ENCODE data around the gene RGS9. TPM values are rescaled to one million over a fixed set of nuclear protein-coding genes. Genes with fewer than 3 reads are reported as not detected.

RGS9 gene
- total and polyA plus RNA-seq, 2 experiments from 2014 or later, result 12.8 to 29.6 TPM

DNA sequence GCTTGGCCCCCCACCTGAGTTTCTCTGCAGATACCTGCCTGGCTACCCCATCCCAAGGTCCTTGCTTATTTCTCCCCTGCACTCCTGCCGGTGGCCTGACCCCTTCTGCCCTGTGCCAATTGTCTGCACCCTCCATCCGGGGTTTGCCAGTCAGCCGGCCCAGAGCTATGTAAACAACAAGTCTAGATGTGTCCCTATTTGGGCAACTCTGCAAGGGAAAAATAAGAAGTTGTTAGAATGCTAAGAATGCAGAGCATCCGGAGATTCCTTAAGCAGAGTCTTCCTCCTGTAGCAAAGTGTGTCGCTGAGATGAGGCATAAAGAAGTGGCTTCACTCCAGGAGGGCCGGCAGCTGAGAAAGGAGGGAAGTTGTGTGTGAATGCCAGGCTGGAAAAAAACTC lies 46.6 kb downstream of the RGS9 start (continued):
- TF ChIP-seq, protein P1, sequence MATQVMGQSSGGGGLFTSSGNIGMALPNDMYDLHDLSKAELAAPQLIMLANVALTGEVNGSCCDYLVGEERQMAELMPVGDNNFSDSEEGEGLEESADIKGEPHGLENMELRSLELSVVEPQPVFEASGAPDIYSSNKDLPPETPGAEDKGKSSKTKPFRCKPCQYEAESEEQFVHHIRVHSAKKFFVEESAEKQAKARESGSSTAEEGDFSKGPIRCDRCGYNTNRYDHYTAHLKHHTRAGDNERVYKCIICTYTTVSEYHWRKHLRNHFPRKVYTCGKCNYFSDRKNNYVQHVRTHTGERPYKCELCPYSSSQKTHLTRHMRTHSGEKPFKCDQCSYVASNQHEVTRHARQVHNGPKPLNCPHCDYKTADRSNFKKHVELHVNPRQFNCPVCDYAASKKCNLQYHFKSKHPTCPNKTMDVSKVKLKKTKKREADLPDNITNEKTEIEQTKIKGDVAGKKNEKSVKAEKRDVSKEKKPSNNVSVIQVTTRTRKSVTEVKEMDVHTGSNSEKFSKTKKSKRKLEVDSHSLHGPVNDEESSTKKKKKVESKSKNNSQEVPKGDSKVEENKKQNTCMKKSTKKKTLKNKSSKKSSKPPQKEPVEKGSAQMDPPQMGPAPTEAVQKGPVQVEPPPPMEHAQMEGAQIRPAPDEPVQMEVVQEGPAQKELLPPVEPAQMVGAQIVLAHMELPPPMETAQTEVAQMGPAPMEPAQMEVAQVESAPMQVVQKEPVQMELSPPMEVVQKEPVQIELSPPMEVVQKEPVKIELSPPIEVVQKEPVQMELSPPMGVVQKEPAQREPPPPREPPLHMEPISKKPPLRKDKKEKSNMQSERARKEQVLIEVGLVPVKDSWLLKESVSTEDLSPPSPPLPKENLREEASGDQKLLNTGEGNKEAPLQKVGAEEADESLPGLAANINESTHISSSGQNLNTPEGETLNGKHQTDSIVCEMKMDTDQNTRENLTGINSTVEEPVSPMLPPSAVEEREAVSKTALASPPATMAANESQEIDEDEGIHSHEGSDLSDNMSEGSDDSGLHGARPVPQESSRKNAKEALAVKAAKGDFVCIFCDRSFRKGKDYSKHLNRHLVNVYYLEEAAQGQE (IDR thresholded peaks at IDR 0.05; ENCODE audit: unreplicated experiment), result no peak
- TF ChIP-seq, protein P2, sequence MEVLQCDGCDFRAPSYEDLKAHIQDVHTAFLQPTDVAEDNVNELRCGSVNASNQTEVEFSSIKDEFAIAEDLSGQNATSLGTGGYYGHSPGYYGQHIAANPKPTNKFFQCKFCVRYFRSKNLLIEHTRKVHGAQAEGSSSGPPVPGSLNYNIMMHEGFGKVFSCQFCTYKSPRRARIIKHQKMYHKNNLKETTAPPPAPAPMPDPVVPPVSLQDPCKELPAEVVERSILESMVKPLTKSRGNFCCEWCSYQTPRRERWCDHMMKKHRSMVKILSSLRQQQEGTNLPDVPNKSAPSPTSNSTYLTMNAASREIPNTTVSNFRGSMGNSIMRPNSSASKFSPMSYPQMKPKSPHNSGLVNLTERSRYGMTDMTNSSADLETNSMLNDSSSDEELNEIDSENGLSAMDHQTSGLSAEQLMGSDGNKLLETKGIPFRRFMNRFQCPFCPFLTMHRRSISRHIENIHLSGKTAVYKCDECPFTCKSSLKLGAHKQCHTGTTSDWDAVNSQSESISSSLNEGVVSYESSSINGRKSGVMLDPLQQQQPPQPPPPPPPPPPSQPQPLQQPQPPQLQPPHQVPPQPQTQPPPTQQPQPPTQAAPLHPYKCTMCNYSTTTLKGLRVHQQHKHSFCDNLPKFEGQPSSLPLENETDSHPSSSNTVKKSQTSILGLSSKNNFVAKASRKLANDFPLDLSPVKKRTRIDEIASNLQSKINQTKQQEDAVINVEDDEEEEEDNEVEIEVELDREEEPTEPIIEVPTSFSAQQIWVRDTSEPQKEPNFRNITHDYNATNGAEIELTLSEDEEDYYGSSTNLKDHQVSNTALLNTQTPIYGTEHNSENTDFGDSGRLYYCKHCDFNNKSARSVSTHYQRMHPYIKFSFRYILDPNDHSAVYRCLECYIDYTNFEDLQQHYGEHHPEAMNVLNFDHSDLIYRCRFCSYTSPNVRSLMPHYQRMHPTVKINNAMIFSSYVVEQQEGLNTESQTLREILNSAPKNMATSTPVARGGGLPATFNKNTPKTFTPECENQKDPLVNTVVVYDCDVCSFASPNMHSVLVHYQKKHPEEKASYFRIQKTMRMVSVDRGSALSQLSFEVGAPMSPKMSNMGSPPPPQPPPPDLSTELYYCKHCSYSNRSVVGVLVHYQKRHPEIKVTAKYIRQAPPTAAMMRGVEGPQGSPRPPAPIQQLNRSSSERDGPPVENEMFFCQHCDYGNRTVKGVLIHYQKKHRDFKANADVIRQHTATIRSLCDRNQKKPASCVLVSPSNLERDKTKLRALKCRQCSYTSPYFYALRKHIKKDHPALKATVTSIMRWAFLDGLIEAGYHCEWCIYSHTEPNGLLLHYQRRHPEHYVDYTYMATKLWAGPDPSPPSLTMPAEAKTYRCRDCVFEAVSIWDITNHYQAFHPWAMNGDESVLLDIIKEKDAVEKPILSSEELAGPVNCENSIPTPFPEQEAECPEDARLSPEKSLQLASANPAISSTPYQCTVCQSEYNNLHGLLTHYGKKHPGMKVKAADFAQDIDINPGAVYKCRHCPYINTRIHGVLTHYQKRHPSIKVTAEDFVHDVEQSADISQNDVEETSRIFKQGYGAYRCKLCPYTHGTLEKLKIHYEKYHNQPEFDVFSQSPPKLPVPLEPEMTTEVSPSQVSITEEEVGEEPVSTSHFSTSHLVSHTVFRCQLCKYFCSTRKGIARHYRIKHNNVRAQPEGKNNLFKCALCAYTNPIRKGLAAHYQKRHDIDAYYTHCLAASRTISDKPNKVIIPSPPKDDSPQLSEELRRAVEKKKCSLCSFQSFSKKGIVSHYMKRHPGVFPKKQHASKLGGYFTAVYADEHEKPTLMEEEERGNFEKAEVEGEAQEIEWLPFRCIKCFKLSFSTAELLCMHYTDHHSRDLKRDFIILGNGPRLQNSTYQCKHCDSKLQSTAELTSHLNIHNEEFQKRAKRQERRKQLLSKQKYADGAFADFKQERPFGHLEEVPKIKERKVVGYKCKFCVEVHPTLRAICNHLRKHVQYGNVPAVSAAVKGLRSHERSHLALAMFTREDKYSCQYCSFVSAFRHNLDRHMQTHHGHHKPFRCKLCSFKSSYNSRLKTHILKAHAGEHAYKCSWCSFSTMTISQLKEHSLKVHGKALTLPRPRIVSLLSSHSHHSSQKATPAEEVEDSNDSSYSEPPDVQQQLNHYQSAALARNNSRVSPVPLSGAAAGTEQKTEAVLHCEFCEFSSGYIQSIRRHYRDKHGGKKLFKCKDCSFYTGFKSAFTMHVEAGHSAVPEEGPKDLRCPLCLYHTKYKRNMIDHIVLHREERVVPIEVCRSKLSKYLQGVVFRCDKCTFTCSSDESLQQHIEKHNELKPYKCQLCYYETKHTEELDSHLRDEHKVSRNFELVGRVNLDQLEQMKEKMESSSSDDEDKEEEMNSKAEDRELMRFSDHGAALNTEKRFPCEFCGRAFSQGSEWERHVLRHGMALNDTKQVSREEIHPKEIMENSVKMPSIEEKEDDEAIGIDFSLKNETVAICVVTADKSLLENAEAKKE (CRISPR knock-in tag; IDR thresholded peaks at IDR 0.05), result no peak; the same call in 1 of the 2 replicates
- TF ChIP-seq JUNB (IDR thresholded peaks at IDR 0.05; ENCODE audit: unreplicated experiment), result no peak

DNA sequence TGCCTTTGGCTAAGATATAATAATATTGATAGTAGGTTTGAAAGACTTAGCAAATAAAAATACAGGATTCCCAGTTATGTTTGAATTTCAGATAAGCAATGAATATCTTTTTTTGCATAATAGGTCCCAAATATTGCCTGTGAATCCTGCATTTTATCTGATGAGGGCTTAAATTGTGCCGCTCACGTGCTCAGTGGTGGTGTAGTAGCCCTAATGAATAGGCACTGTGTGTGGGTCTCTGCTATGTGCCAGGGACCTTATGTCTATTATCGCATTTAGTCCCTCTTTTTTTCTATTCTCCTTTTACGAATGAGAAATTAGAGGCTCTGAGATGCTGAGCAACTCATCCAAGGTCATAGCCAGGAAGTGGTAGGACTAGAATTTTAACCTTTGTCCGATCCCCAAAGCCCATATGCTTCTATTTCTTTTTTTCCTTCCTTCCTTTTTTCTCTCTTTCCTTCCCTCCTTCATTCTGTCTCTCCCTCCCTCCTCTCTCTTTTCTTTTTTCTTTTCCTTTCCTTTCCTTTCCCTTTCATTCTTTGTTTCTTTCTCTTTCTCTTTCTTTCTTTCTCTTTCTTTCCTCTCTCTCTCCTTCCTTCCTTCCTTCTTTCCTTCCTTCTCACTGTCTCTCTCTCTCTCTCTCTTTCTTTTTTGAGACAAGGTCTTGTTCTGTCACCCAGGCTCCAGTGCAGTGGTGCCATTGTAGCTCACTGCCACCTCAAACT lies 47.2 kb downstream of the RGS9 start:
- peak overlapping the region; percentile 50; the same call in 2 of the 3 replicates for H3K4me3 Mint-ChIP-seq
- no peaks in the 10 kb centered on the region for H3K79me2 ChIP-seq (replicated peaks; ENCODE audit: insufficient read depth)
- H3K27ac ChIP-seq (ENCODE audit: low read depth), result peak overlapping the region; percentile 95
- H3K4me2 ChIP-seq, result peak overlapping the region; percentile 6; the same call in 1 of the 2 replicates
- no peak overlapping the region for H3K4me3 ChIP-seq
- no peaks in the 10 kb centered on the region for H3K27me3 ChIP-seq (ENCODE audit: insufficient read depth)
- peak; percentile 29 for ATAC-seq
- no peak overlapping the region for H2AFZ ChIP-seq
- H3K36me3 Mint-ChIP-seq (ENCODE audit: low read depth), result no peaks in the 10 kb centered on the region; the same call in 2 of the 3 replicates
- peaks cover 4% of the 10 kb centered on the region for H3K27me3 Mint-ChIP-seq (ENCODE audit: insufficient read depth, low read depth, poor library complexity)
- peaks cover 41% of the 10 kb centered on the region for H3K4me1 Mint-ChIP-seq
- H3F3A ChIP-seq (replicated peaks; ENCODE audit: low read depth), result no peaks in the 10 kb centered on the region
- H3K36me3 ChIP-seq (ENCODE audit: insufficient read depth), result no peaks in the 10 kb centered on the region
- no peaks in the 10 kb centered on the region for H4K20me1 ChIP-seq (replicated peaks; ENCODE audit: insufficient read depth)
- H3K27ac Mint-ChIP-seq, result peak overlapping the region; percentile 97
- H3K9me2 ChIP-seq (ENCODE audit: insufficient read depth), result peaks cover 6% of the 10 kb centered on the region; the same call in 1 of the 2 replicates
- no peak for DNase-seq (ENCODE audit: low spot score)
- H3K9me3 Mint-ChIP-seq, result no peaks in the 10 kb centered on the region; the same call in 2 of the 3 replicates
- peaks cover 28% of the 10 kb centered on the region for H3K4me1 ChIP-seq (ENCODE audit: insufficient read depth)
- TF ChIP-seq ZNF114 (CRISPR knock-in tag; IDR thresholded peaks at IDR 0.05) (no peak), JUNB (IDR thresholded peaks at IDR 0.05; ENCODE audit: unreplicated experiment) (no peak), NANOG (IDR thresholded peaks at IDR 0.05; ENCODE audit: borderline replicate concordance) (no peak), EZH2 (IDR thresholded peaks at IDR 0.05; ENCODE audit: low read depth, unreplicated experiment) (no peak), CREB1 (CRISPR knock-in tag; IDR thresholded peaks at IDR 0.05; ENCODE audit: low read depth) (no peak), STAT1 (IDR thresholded peaks at IDR 0.05; ENCODE audit: unreplicated experiment) (no peak), POLR2AphosphoS5 (IDR thresholded peaks at IDR 0.05; ENCODE audit: low read depth) (no peak), EZH2phosphoT487 (IDR thresholded peaks at IDR 0.05; ENCODE audit: unreplicated experiment) (no peak)
- TF ChIP-seq, protein P3, sequence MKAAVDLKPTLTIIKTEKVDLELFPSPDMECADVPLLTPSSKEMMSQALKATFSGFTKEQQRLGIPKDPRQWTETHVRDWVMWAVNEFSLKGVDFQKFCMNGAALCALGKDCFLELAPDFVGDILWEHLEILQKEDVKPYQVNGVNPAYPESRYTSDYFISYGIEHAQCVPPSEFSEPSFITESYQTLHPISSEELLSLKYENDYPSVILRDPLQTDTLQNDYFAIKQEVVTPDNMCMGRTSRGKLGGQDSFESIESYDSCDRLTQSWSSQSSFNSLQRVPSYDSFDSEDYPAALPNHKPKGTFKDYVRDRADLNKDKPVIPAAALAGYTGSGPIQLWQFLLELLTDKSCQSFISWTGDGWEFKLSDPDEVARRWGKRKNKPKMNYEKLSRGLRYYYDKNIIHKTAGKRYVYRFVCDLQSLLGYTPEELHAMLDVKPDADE (IDR thresholded peaks at IDR 0.05), result no peak
- TF ChIP-seq, protein P4, sequence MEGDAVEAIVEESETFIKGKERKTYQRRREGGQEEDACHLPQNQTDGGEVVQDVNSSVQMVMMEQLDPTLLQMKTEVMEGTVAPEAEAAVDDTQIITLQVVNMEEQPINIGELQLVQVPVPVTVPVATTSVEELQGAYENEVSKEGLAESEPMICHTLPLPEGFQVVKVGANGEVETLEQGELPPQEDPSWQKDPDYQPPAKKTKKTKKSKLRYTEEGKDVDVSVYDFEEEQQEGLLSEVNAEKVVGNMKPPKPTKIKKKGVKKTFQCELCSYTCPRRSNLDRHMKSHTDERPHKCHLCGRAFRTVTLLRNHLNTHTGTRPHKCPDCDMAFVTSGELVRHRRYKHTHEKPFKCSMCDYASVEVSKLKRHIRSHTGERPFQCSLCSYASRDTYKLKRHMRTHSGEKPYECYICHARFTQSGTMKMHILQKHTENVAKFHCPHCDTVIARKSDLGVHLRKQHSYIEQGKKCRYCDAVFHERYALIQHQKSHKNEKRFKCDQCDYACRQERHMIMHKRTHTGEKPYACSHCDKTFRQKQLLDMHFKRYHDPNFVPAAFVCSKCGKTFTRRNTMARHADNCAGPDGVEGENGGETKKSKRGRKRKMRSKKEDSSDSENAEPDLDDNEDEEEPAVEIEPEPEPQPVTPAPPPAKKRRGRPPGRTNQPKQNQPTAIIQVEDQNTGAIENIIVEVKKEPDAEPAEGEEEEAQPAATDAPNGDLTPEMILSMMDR (conservative IDR thresholded peaks at IDR 0.05; ENCODE audit: low read depth in 2 of 2), result no peak
